Endothelial cell of umbilical vein (primary cell): Measurements from ENCODE around the gene DENND1A. TPM values are rescaled to one million over a fixed set of nuclear protein-coding genes. Genes with fewer than 3 reads are reported as not detected.

Source experiments
- BruUV-seq: library from RNA; stranded (reverse); fragments of 400-500 nt; replicated peaks from 2 replicates; lab custom pipeline; 2021; lab: Mats Ljungman, UMichigan
- CTCF ChIA-PET: fragments of 300-600, 350-600 bp; sonication (Branson Sonifier 250); formaldehyde crosslinking; loops from one replicate; lab custom pipeline; 2021; ENCODE audit warnings: antibody characterized with exemption, inconsistent platforms; lab: Charles Lee
- POLR2A ChIA-PET: fragments of 300-600, 350-600 bp; sonication (Branson Sonifier 250); formaldehyde crosslinking; loops from one replicate; lab custom pipeline; 2021; ENCODE audit warnings: antibody characterized with exemption, inconsistent platforms; lab: Charles Lee
- DNase-seq: peaks from one replicate; pipeline ENCODE4 v3.0.0-alpha.2; 2011; ENCODE audit warnings: low read depth, low spot score
- FAIRE-seq: peaks from 2 replicates; lab custom pipeline; 2011; peaks lifted over from hg19 to GRCh38; lab: Jason Lieb, UNC
- H2AFZ ChIP-seq: 2 replicates; pipeline ENCODE4 v1.6.0; 2012; ENCODE audit warnings: low read depth, low read length, control low read depth, inconsistent platforms
- H3K27ac ChIP-seq: 2 replicates; pipeline ENCODE4 v1.5.1; 2011; ENCODE audit warnings: low read depth, mild to moderate bottlenecking, control low read depth, low read length, moderate library complexity; ENCODE audit not compliant: insufficient read depth
- H3K27me3 ChIP-seq, 2 experiments: 2 replicates each; pipeline versions ENCODE4 v1.6.0 to v1.6.1; 2011; ENCODE audit warnings: low read length in 2 of 2, mixed read lengths in 1 of 2; ENCODE audit not compliant: control insufficient read depth in 2 of 2, insufficient read depth in 2 of 2
- H3K36me3 ChIP-seq, 2 experiments: 2 replicates in 1 of 2; 3 replicates in 1 of 2; pipeline ENCODE4 v1.5.1; 2011; ENCODE audit warnings: low read length in 2 of 2, mild to moderate bottlenecking in 1 of 2, moderate library complexity in 1 of 2; ENCODE audit not compliant: control insufficient read depth in 2 of 2, insufficient read depth in 2 of 2; ENCODE audit errors: extremely low read depth in 1 of 2
- H3K4me1 ChIP-seq: 3 replicates; pipeline ENCODE4 v1.5.1; 2011; ENCODE audit warnings: mild to moderate bottlenecking, low read length; ENCODE audit not compliant: control insufficient read depth, insufficient read depth; ENCODE audit errors: extremely low read depth
- H3K4me2 ChIP-seq: 2 replicates; pipeline ENCODE4 v1.6.1; 2011; ENCODE audit warnings: low read length, control low read depth, mixed read lengths; ENCODE audit not compliant: insufficient read depth
- H3K4me3 ChIP-seq, 3 experiments: fragments of 200-600 bp in 1 of 3; sonication (generic), shearing (Covaris generic) in 1 of 3; replicated peaks in 1 of 3; 2 replicates each; pipeline ENCODE4 v1.5.1; 2011 to 2016; ENCODE audit warnings: control low read depth in 3 of 3, low read length in 3 of 3, mild to moderate bottlenecking in 2 of 3, inconsistent platforms in 1 of 3, low read depth in 1 of 3, moderate library complexity in 1 of 3; ENCODE audit not compliant: insufficient read depth in 1 of 3
- H3K79me2 ChIP-seq: 2 replicates; pipeline ENCODE4 v1.6.0; 2012; ENCODE audit warnings: low read length, inconsistent platforms; ENCODE audit not compliant: control insufficient read depth, insufficient read depth
- H3K9ac ChIP-seq: replicated peaks from 2 replicates; pipeline ENCODE3; 2011; ENCODE audit warnings: low read length, control low read depth; ENCODE audit not compliant: insufficient read depth; ENCODE audit errors: extremely low read depth
- H3K9me1 ChIP-seq: replicated peaks from 3 replicates; pipeline ENCODE4 v1.6.0; 2011; ENCODE audit warnings: mild to moderate bottlenecking, low read length; ENCODE audit not compliant: control insufficient read depth, insufficient read depth; ENCODE audit errors: extremely low read depth
- H3K9me3 ChIP-seq: replicated peaks from 2 replicates; pipeline ENCODE4 v1.5.1; 2012; ENCODE audit warnings: low read length, inconsistent platforms; ENCODE audit not compliant: control insufficient read depth, insufficient read depth
- H4K20me1 ChIP-seq: replicated peaks from 2 replicates; pipeline ENCODE3; 2011; ENCODE audit warnings: mild to moderate bottlenecking, low read length; ENCODE audit not compliant: control insufficient read depth, insufficient read depth; ENCODE audit errors: extremely low read depth
- CTCF ChIP-seq, 2 donors: IDR thresholded peaks; 1 replicate in 1 of 2; 2 replicates in 1 of 2; pipeline ENCODE4 v1.5.1; 2011; ENCODE audit warnings: low read length in 2 of 2, mild to moderate bottlenecking in 2 of 2, moderate library complexity in 2 of 2, control low read depth in 1 of 2, inconsistent platforms in 1 of 2, low read depth in 1 of 2; ENCODE audit not compliant: insufficient read depth in 1 of 2; ENCODE audit errors: extremely low read depth in 1 of 2
- EZH2 ChIP-seq: IDR thresholded peaks from 2 replicates; pipeline ENCODE4 v1.6.1; 2012; ENCODE audit warnings: borderline replicate concordance, low read depth, mild to moderate bottlenecking, moderate library complexity, low read length, inconsistent platforms; ENCODE audit not compliant: severe bottlenecking
- FOS ChIP-seq: IDR thresholded peaks from 2 replicates; pipeline ENCODE4 v1.6.1; 2011; ENCODE audit warnings: mild to moderate bottlenecking, low read length, moderate library complexity, borderline replicate concordance; ENCODE audit not compliant: insufficient read depth
- GATA2 ChIP-seq: IDR thresholded peaks from 2 replicates; pipeline ENCODE4 v1.7.0; 2011; ENCODE audit warnings: low read depth, mild to moderate bottlenecking, moderate library complexity, mixed read lengths, low read length; ENCODE audit not compliant: insufficient read length, insufficient read depth
- JUN ChIP-seq: IDR thresholded peaks from 2 replicates; pipeline ENCODE4 v1.6.1; 2011; ENCODE audit warnings: borderline replicate concordance, low read depth; ENCODE audit not compliant: insufficient read length, insufficient read depth
- MAX ChIP-seq: IDR thresholded peaks from 2 replicates; pipeline ENCODE4 v1.6.1; 2011; ENCODE audit not compliant: insufficient read depth, insufficient read length
- MYC ChIP-seq: IDR thresholded peaks from one replicate; pipeline ENCODE4 v1.6.1; 2011; ENCODE audit warnings: mild to moderate bottlenecking, low read depth, low read length
- POLR2A ChIP-seq: IDR thresholded peaks from 2 replicates; pipeline ENCODE4 v1.6.1; 2012; ENCODE audit warnings: low read depth, mild to moderate bottlenecking, control low read depth, low read length
- POLR2AphosphoS5 ChIP-seq: IDR thresholded peaks from 2 replicates; pipeline ENCODE4 v1.6.1; 2012; ENCODE audit warnings: low read depth, mild to moderate bottlenecking, control low read depth, low read length, moderate library complexity; ENCODE audit not compliant: insufficient read depth
- dilution Hi-C: fragments of 300-500 bp; cut with MboI; formaldehyde crosslinking; loops from one replicate; pipeline ENCODE4 v1.15.0; 2019; ENCODE audit warnings: low sequenced_read_pairs; ENCODE audit not compliant: extremely low pct_ligation_motif_present
- intact Hi-C: fragments of 100-400 bp; cut with micrococcal nuclease; formaldehyde crosslinking; loops from one replicate; pipeline ENCODE4 v1.10.0; 2022
- polyA plus RNA-seq, 4 experiments: library from polyadenylated mRNA; depleted of rRNA in 3 of 4; stranded (reverse) in 3 of 4; unstranded in 1 of 4; fragments of >200 nt; gene quantifications; 2 replicates each; pipeline versions ENCODE4 v1.2.1 to v1.2.3, GENCODE V29; 2011 to 2012; ENCODE audit warnings: missing spikeins in 1 of 4
- total RNA-seq: library from RNA; stranded (reverse); gene quantifications from 2 replicates; pipeline ENCODE4 v1.2.3, GENCODE V29; 2021

DENND1A gene
- total and polyA plus RNA-seq, 2 donors (not counting 3 experiments of a cell fraction or from before 2014, with no cell fraction given), result 18.5 to 24.5 TPM

GRCh38 chr9:123426406-123426805, 503.5 kb downstream of the DENND1A start:
- FAIRE-seq, result no peak
- Histone ChIP-seq H3K9me3 (no peaks in the 10 kb centered on the region), H3K36me3 (no peaks in the 10 kb centered on the region), H3K9ac (no peak overlapping the region), H3K9me1 (no peaks in the 10 kb centered on the region), H3K4me3 (no peak overlapping the region), H4K20me1 (no peaks in the 10 kb centered on the region), H3K27me3 (no peaks in the 10 kb centered on the region), H3K4me2 (no peak overlapping the region), H2AFZ (no peak overlapping the region), H3K4me1 (no peaks in the 10 kb centered on the region), H3K27ac (no peak overlapping the region), H3K79me2 (no peaks in the 10 kb centered on the region)
- DNase-seq, result no peak
- BruUV-seq, result no TSS peak
- ChIA-PET CTCF (interaction anchor here (1.4 kb wide), 1 partner anchor 77 kb away, joined by 4 read pairs; no protein-coding TSS in a partner anchor), POLR2A (no interaction called here)
- TF ChIP-seq CTCF (IDR thresholded peaks at IDR 0.05; ENCODE audit: extremely low read depth in 1 of 2, insufficient read depth in 1 of 2, low read depth in 1 of 2, low read length in 2 of 2) (no peak), GATA2 (no peak), POLR2AphosphoS5 (no peak), JUN (no peak), FOS (no peak), POLR2A (no peak), MYC (no peak), EZH2 (no peak), MAX (no peak)
- dilution Hi-C loops, result no loop called here
- intact Hi-C loops, result no loop called here
